ENCODE measurements around the gene RNFT1.
"Not testable (repeated sequence)": the region's sequence is repeated elsewhere in the genome, so short reads cannot be mapped to it uniquely, and the experiment has no call there.

RNFT1 gene

GRCh38 chr17:59964482-59965328, at the start of gene RNFT1:
Gene RNFT1 (minus strand): TSS chr17:59964740. CDS start chr17:59964663, 77 bp downstream.
- DNase-seq: peak; percentile 92

GRCh38 chr17:60009326-60009725, 44.8 kb upstream of the RNFT1 start:
- DNase-seq: not testable (repeated sequence)

GRCh38 chr17:60008377-60008776, 43.8 kb upstream of the RNFT1 start:
- not testable (repeated sequence) for DNase-seq

GRCh38 chr17:60006160-60006559, 41.6 kb upstream of the RNFT1 start:
- no peak for DNase-seq

- DNase-seq: not testable (repeated sequence)
Measured at GRCh38 chr17:60004561-60004960, 40.0 kb upstream of the RNFT1 start.

- DNase-seq: not testable (repeated sequence)
Measured at GRCh38 chr17:60002405-60002804, 37.9 kb upstream of the RNFT1 start.

GRCh38 chr17:59996608-59997007, 32.1 kb upstream of the RNFT1 start:
- DNase-seq: not testable (repeated sequence)

- DNase-seq: not testable (repeated sequence)
Measured at GRCh38 chr17:59975166-59975565, 10.6 kb upstream of the RNFT1 start.

GRCh38 chr17:59973483-59973882, 8.9 kb upstream of the RNFT1 start:
- not testable (repeated sequence) for DNase-seq

GRCh38 chr17:59972778-59973177, 8.2 kb upstream of the RNFT1 start:
- no peak for DNase-seq

GRCh38 chr17:59971771-59972170, 7.2 kb upstream of the RNFT1 start:
- DNase-seq: not testable (repeated sequence)

- DNase-seq: peak; percentile 62
Measured at GRCh38 chr17:59963738-59964481, 630 bp downstream of the RNFT1 start.

- DNase-seq: no peak
Measured at GRCh38 chr17:59962739-59963318, 1.7 kb downstream of the RNFT1 start.

- DNase-seq: not testable (repeated sequence)
Measured at GRCh38 chr17:59959574-59959973, 5.0 kb downstream of the RNFT1 start.

GRCh38 chr17:59954856-59955255, 9.7 kb downstream of the RNFT1 start:
- DNase-seq: no peak

- DNase-seq: no peak
Measured at GRCh38 chr17:59950049-59950448, 14.5 kb downstream of the RNFT1 start.

- DNase-seq: not testable (repeated sequence)
Measured at GRCh38 chr17:59947310-59947709, 17.2 kb downstream of the RNFT1 start.

GRCh38 chr17:59946433-59946832, 18.1 kb downstream of the RNFT1 start:
- not testable (repeated sequence) for DNase-seq

GRCh38 chr17:59941131-59941530, 23.4 kb downstream of the RNFT1 start:
- no peak for DNase-seq

- DNase-seq: not testable (repeated sequence)
Measured at GRCh38 chr17:59940697-59941096, 23.8 kb downstream of the RNFT1 start.

GRCh38 chr17:59933317-59933716, 31.2 kb downstream of the RNFT1 start:
- DNase-seq: not testable (repeated sequence)

GRCh38 chr17:59930768-59931167, 33.8 kb downstream of the RNFT1 start:
- not testable (repeated sequence) for DNase-seq

- DNase-seq: not testable (repeated sequence)
Measured at GRCh38 chr17:59930121-59930520, 34.4 kb downstream of the RNFT1 start.
